ENCODE data around the gene PRKAG2.

DNA sequence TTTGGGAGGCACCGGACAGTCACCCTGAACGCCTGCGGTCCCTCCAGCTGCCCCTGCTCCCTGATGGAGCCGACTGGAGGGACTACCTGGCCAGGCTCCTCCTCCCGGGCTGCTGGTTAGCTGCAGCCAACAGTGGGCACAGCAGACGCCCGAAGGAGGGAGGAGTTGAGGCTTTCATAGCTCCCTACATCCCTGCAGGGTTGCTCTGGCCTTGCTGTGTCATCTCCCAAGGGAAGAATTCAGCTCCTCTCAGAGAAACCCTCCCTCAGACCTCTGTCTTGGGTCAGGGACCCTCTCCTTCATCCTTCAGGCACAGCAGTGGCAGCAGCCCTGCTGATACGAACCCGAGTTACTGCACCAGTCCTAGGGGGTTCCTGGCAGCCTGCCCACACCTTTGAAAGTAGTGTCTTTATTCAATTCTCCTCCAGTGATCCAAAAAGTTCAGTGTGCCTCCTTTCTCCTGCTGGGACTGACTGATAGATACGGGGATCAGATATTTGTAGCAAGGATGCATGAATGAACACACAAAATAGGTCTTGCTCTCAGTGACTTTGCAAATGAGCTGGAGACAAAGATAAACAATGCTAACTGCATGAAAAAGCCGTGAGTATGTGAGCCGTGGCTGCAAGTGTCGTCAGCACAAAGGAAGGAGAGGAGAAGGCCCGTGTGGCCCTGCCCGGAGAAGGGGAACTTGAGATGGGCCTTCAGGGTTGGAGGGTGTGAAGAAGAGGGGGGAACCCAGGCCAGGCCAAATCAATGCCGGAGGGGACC lies 136.6 kb downstream of the PRKAG2 start:
- TF ChIP-seq CTCF (IDR thresholded peaks at IDR 0.05; ENCODE audit: low read length) (no peak), EZH2 (IDR thresholded peaks at IDR 0.05; ENCODE audit: borderline replicate concordance, low read length) (no peak)

All from OCI-LY1 (cell line).